Activated T-helper 1 cell treated with anti-CD3 and anti-CD28 coated beads, Interleukin-12 subunit alpha, Interleukin-12 subunit beta, Interleukin-2, Interleukin-4 antibody, amounts not matched to agents 30 ng/mL and 10 ng/mL and 1 ng/mL, durations not matched to agents 14 hours and 24 hours and 36 hours (primary cell): ENCODE data around the gene POLR2C. TPM values are rescaled to one million over a fixed set of nuclear protein-coding genes. Genes with fewer than 3 reads are reported as not detected.

Experiments used
- DNase-seq: peaks from one replicate; pipeline ENCODE4 v3.0.0; 2021; ENCODE audit warnings: low spot score
- H3K27ac Mint-ChIP-seq: one replicate; pipeline ENCODE4 v1.8.0; 2021; ENCODE audit warnings: mild to moderate bottlenecking, mixed read lengths
- H3K27me3 Mint-ChIP-seq: one replicate; pipeline ENCODE4 v1.8.0; 2022; ENCODE audit warnings: mild to moderate bottlenecking, moderate library complexity, mixed read lengths; ENCODE audit not compliant: insufficient read depth
- H3K36me3 Mint-ChIP-seq: one replicate; pipeline ENCODE4 v1.8.0; 2021; ENCODE audit warnings: low read depth, mixed read lengths
- H3K4me1 Mint-ChIP-seq: one replicate; pipeline ENCODE4 v1.8.0; 2021; ENCODE audit warnings: low read depth, mixed read lengths
- H3K4me3 Mint-ChIP-seq: one replicate; pipeline ENCODE4 v1.8.0; 2021; ENCODE audit warnings: mild to moderate bottlenecking, moderate library complexity, mixed read lengths
- H3K9me3 Mint-ChIP-seq: one replicate; pipeline ENCODE4 v1.8.0; 2021; ENCODE audit warnings: mixed read lengths
- intact Hi-C: fragments of 100-400 bp; cut with micrococcal nuclease; formaldehyde crosslinking; loops from one replicate; pipeline ENCODE4 v1.15.1; 2024
- total RNA-seq: library from RNA; stranded (reverse); gene quantifications from 2 replicates; pipeline ENCODE4 v1.2.3, GENCODE V29; 2022

Gene POLR2C
- total RNA-seq, 1 donor from 2014 or later, result 90.9 TPM

GRCh38 chr16:57468346-57468745 lies 5.9 kb downstream of the POLR2C start:
- DNase-seq, result no peak
- intact Hi-C loops, result no loop called here
- no peaks in the 10 kb centered on the region for H3K27me3 Mint-ChIP-seq
- no peak overlapping the region for H3K27ac Mint-ChIP-seq
- H3K4me3 Mint-ChIP-seq, result no peak overlapping the region
- H3K9me3 Mint-ChIP-seq, result no peaks in the 10 kb centered on the region
- peaks cover 28% of the 10 kb centered on the region for H3K4me1 Mint-ChIP-seq
- H3K36me3 Mint-ChIP-seq, result peaks cover 46% of the 10 kb centered on the region

- intact Hi-C loops, result no loop called here
These were observed 6.6 kb downstream of the POLR2C start for GRCh38 chr16:57469046-57469445.

GRCh38 chr16:57469917-57470470 lies 7.5 kb downstream of the POLR2C start:
- H3K36me3 Mint-ChIP-seq, result peaks cover 34% of the 10 kb centered on the region
- no peak for DNase-seq
- H3K27me3 Mint-ChIP-seq, result no peaks in the 10 kb centered on the region
- peaks cover 11% of the 10 kb centered on the region for H3K4me1 Mint-ChIP-seq
- intact Hi-C loops, result no loop called here
- H3K9me3 Mint-ChIP-seq, result no peaks in the 10 kb centered on the region
- H3K27ac Mint-ChIP-seq, result no peak overlapping the region
- H3K4me3 Mint-ChIP-seq, result no peak overlapping the region

More at GRCh38 chr16:57469046-57469445, 6.6 kb downstream of the POLR2C start:
- peaks cover 42% of the 10 kb centered on the region for H3K36me3 Mint-ChIP-seq
- no peaks in the 10 kb centered on the region for H3K9me3 Mint-ChIP-seq
- H3K4me1 Mint-ChIP-seq, result peaks cover 20% of the 10 kb centered on the region
- no peak overlapping the region for H3K4me3 Mint-ChIP-seq
- no peak overlapping the region for H3K27ac Mint-ChIP-seq
- no peaks in the 10 kb centered on the region for H3K27me3 Mint-ChIP-seq
- no peak for DNase-seq

- H3K36me3 Mint-ChIP-seq, result peaks cover 29% of the 10 kb centered on the region
- peaks cover 12% of the 10 kb centered on the region for H3K4me1 Mint-ChIP-seq
- no peak for DNase-seq
These were observed 8.2 kb downstream of the POLR2C start for GRCh38 chr16:57470711-57471110.

GRCh38 chr16:57471209-57471608 lies 8.7 kb downstream of the POLR2C start:
- peaks cover 13% of the 10 kb centered on the region for H3K4me1 Mint-ChIP-seq
- H3K9me3 Mint-ChIP-seq, result no peaks in the 10 kb centered on the region
- H3K27me3 Mint-ChIP-seq, result no peaks in the 10 kb centered on the region
- DNase-seq, result no peak
- H3K27ac Mint-ChIP-seq, result no peak overlapping the region
- H3K4me3 Mint-ChIP-seq, result no peak overlapping the region
- intact Hi-C loops, result no loop called here
- H3K36me3 Mint-ChIP-seq, result peaks cover 25% of the 10 kb centered on the region

More at GRCh38 chr16:57470711-57471110, 8.2 kb downstream of the POLR2C start:
- H3K4me3 Mint-ChIP-seq, result no peak overlapping the region
- H3K9me3 Mint-ChIP-seq, result no peaks in the 10 kb centered on the region
- intact Hi-C loops, result no loop called here
- H3K27ac Mint-ChIP-seq, result no peak overlapping the region
- no peaks in the 10 kb centered on the region for H3K27me3 Mint-ChIP-seq

GRCh38 chr16:57471852-57472664 lies 9.6 kb downstream of the POLR2C start:
- H3K9me3 Mint-ChIP-seq, result no peaks in the 10 kb centered on the region
- no peak for DNase-seq
- H3K27me3 Mint-ChIP-seq, result no peaks in the 10 kb centered on the region
- H3K27ac Mint-ChIP-seq, result no peak overlapping the region
- peaks cover 18% of the 10 kb centered on the region for H3K4me1 Mint-ChIP-seq
- intact Hi-C loops, result no loop called here
- peaks cover 23% of the 10 kb centered on the region for H3K36me3 Mint-ChIP-seq
- H3K4me3 Mint-ChIP-seq, result no peak overlapping the region

GRCh38 chr16:57472665-57473060 lies 10.2 kb downstream of the POLR2C start:
- H3K27ac Mint-ChIP-seq, result no peak overlapping the region
- H3K36me3 Mint-ChIP-seq, result peaks cover 23% of the 10 kb centered on the region

GRCh38 chr16:57473176-57473840 lies 10.8 kb downstream of the POLR2C start:
- H3K4me1 Mint-ChIP-seq, result peaks cover 18% of the 10 kb centered on the region
- no peaks in the 10 kb centered on the region for H3K9me3 Mint-ChIP-seq
- H3K27ac Mint-ChIP-seq, result no peak overlapping the region
- intact Hi-C loops, result no loop called here
- no peak overlapping the region for H3K4me3 Mint-ChIP-seq
- peaks cover 18% of the 10 kb centered on the region for H3K36me3 Mint-ChIP-seq
- H3K27me3 Mint-ChIP-seq, result no peaks in the 10 kb centered on the region
- no peak for DNase-seq

More at GRCh38 chr16:57472665-57473060, 10.2 kb downstream of the POLR2C start:
- no peak for DNase-seq
- Mint-ChIP-seq H3K4me3 (no peak overlapping the region), H3K4me1 (peaks cover 18% of the 10 kb centered on the region), H3K27me3 (no peaks in the 10 kb centered on the region), H3K9me3 (no peaks in the 10 kb centered on the region)
- intact Hi-C loops, result no loop called here

GRCh38 chr16:57473906-57474305 lies 11.4 kb downstream of the POLR2C start:
- Mint-ChIP-seq H3K4me1 (peaks cover 18% of the 10 kb centered on the region), H3K36me3 (peaks cover 14% of the 10 kb centered on the region), H3K9me3 (no peaks in the 10 kb centered on the region), H3K27ac (no peak overlapping the region), H3K27me3 (no peaks in the 10 kb centered on the region), H3K4me3 (no peak overlapping the region)
- no peak for DNase-seq
- intact Hi-C loops, result no loop called here

- H3K9me3 Mint-ChIP-seq, result no peaks in the 10 kb centered on the region
- peak overlapping the region; percentile 29 for H3K27ac Mint-ChIP-seq
- no peak for DNase-seq
- no peak overlapping the region for H3K4me3 Mint-ChIP-seq
- H3K27me3 Mint-ChIP-seq, result no peaks in the 10 kb centered on the region
- peaks cover 10% of the 10 kb centered on the region for H3K36me3 Mint-ChIP-seq
- intact Hi-C loops, result loop anchor here (1.0 to 5.0 kb wide), 3 partner anchors 11 to 262 kb away; partner anchors contain the start of genes DOK4, KATNB1 and POLR2C
- H3K4me1 Mint-ChIP-seq, result peaks cover 18% of the 10 kb centered on the region
These were observed 12.5 kb downstream of the POLR2C start for GRCh38 chr16:57474671-57475661.

GRCh38 chr16:57475711-57476339 lies 13.3 kb downstream of the POLR2C start:
- DNase-seq, result peak; percentile 81
- intact Hi-C loops, result loop anchor here (1.0 to 5.0 kb wide), 5 partner anchors 10 to 261 kb away; partner anchors contain the start of genes CIAPIN1, COQ9, DOK4 and KATNB1
- peaks cover 18% of the 10 kb centered on the region for H3K4me1 Mint-ChIP-seq
- H3K27ac Mint-ChIP-seq, result peak overlapping the region; percentile 52
- peak overlapping the region; percentile 45 for H3K4me3 Mint-ChIP-seq
- peaks cover 7% of the 10 kb centered on the region for H3K36me3 Mint-ChIP-seq
- H3K27me3 Mint-ChIP-seq, result no peaks in the 10 kb centered on the region
- H3K9me3 Mint-ChIP-seq, result no peaks in the 10 kb centered on the region
